Measurements from ENCODE around the gene KIAA0825. TPM values are rescaled to one million over a fixed set of nuclear protein-coding genes. Genes with fewer than 3 reads are reported as not detected.

The KIAA0825 gene
- polyA plus RNA-seq, 1 donor from 2014 or later: 5.1 TPM

- Histone ChIP-seq H3K4me2 (ENCODE audit: low read length) (no peak overlapping the region), H3K9ac (ENCODE audit: low read length) (no peak overlapping the region), H3K27ac (ENCODE audit: low read length) (no peak overlapping the region), H2AFZ (ENCODE audit: low read depth, low read length) (no peak overlapping the region), H3F3A (ENCODE audit: insufficient read depth, low read length, poor library complexity, severe bottlenecking) (no peaks in the 10 kb centered on the region), H3K27me3 (ENCODE audit: insufficient read depth, low read depth, low read length) (no peaks in the 10 kb centered on the region), H3K4me3 (ENCODE audit: low read length) (no peak overlapping the region), H3K36me3 (ENCODE audit: insufficient read depth, low read length) (no peaks in the 10 kb centered on the region), H3K9me3 (ENCODE audit: low read length) (no peaks in the 10 kb centered on the region), H4K20me1 (ENCODE audit: insufficient read depth) (no peaks in the 10 kb centered on the region), H3K9me2 (ENCODE audit: insufficient read depth, low read length) (no peaks in the 10 kb centered on the region), H3K79me2 (replicated peaks; ENCODE audit: insufficient read depth, low read length) (no peaks in the 10 kb centered on the region)
- TF ChIP-seq SMC3 (conservative IDR thresholded peaks at IDR 0.05; ENCODE audit: poor library complexity) (no peak), EZH2 (IDR thresholded peaks at IDR 0.05; ENCODE audit: borderline replicate concordance, insufficient read depth, low read length, poor library complexity, severe bottlenecking) (no peak), POLR2AphosphoS5 (IDR thresholded peaks at IDR 0.05) (no peak), RAD21 (conservative IDR thresholded peaks at IDR 0.05) (no peak), EP300 (conservative IDR thresholded peaks at IDR 0.05; ENCODE audit: poor library complexity, severe bottlenecking) (no peak), MXI1 (conservative IDR thresholded peaks at IDR 0.05; ENCODE audit: poor library complexity, severe bottlenecking) (no peak), CTCF (IDR thresholded peaks at IDR 0.05; ENCODE audit: poor library complexity, severe bottlenecking) (no peak), TAF1 (IDR thresholded peaks at IDR 0.05; ENCODE audit: low read depth) (no peak)
- TF ChIP-seq, protein P1, sequence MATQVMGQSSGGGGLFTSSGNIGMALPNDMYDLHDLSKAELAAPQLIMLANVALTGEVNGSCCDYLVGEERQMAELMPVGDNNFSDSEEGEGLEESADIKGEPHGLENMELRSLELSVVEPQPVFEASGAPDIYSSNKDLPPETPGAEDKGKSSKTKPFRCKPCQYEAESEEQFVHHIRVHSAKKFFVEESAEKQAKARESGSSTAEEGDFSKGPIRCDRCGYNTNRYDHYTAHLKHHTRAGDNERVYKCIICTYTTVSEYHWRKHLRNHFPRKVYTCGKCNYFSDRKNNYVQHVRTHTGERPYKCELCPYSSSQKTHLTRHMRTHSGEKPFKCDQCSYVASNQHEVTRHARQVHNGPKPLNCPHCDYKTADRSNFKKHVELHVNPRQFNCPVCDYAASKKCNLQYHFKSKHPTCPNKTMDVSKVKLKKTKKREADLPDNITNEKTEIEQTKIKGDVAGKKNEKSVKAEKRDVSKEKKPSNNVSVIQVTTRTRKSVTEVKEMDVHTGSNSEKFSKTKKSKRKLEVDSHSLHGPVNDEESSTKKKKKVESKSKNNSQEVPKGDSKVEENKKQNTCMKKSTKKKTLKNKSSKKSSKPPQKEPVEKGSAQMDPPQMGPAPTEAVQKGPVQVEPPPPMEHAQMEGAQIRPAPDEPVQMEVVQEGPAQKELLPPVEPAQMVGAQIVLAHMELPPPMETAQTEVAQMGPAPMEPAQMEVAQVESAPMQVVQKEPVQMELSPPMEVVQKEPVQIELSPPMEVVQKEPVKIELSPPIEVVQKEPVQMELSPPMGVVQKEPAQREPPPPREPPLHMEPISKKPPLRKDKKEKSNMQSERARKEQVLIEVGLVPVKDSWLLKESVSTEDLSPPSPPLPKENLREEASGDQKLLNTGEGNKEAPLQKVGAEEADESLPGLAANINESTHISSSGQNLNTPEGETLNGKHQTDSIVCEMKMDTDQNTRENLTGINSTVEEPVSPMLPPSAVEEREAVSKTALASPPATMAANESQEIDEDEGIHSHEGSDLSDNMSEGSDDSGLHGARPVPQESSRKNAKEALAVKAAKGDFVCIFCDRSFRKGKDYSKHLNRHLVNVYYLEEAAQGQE (IDR thresholded peaks at IDR 0.05; ENCODE audit: borderline replicate concordance): no peak
Measured at GRCh38 chr5:94366811-94367210, 251.6 kb downstream of the KIAA0825 start.

GRCh38 chr5:94362857-94363256 is 255.5 kb downstream of the KIAA0825 start:
- Histone ChIP-seq H3K27ac (ENCODE audit: low read length) (no peak overlapping the region), H3F3A (ENCODE audit: insufficient read depth, low read length, poor library complexity, severe bottlenecking) (no peaks in the 10 kb centered on the region), H3K4me3 (ENCODE audit: low read length) (no peak overlapping the region), H4K20me1 (ENCODE audit: insufficient read depth) (no peaks in the 10 kb centered on the region), H3K4me2 (ENCODE audit: low read length) (no peak overlapping the region), H3K79me2 (replicated peaks; ENCODE audit: insufficient read depth, low read length) (no peaks in the 10 kb centered on the region), H3K9me2 (ENCODE audit: insufficient read depth, low read length) (no peaks in the 10 kb centered on the region), H3K36me3 (ENCODE audit: insufficient read depth, low read length) (no peaks in the 10 kb centered on the region), H2AFZ (ENCODE audit: low read depth, low read length) (no peak overlapping the region), H3K9ac (ENCODE audit: low read length) (no peak overlapping the region), H3K27me3 (ENCODE audit: insufficient read depth, low read depth, low read length) (no peaks in the 10 kb centered on the region), H3K9me3 (ENCODE audit: low read length) (no peaks in the 10 kb centered on the region)
- no peak for TF ChIP-seq SMC3 (conservative IDR thresholded peaks at IDR 0.05; ENCODE audit: poor library complexity)
- TF ChIP-seq, protein P1 (IDR thresholded peaks at IDR 0.05; ENCODE audit: borderline replicate concordance): no peak
- no peak for TF ChIP-seq TAF1 (IDR thresholded peaks at IDR 0.05; ENCODE audit: low read depth)
- TF ChIP-seq EZH2 (IDR thresholded peaks at IDR 0.05; ENCODE audit: borderline replicate concordance, insufficient read depth, low read length, poor library complexity, severe bottlenecking): no peak
- no peak for TF ChIP-seq MXI1 (conservative IDR thresholded peaks at IDR 0.05; ENCODE audit: poor library complexity, severe bottlenecking)
- no peak for TF ChIP-seq EP300 (conservative IDR thresholded peaks at IDR 0.05; ENCODE audit: poor library complexity, severe bottlenecking)
- TF ChIP-seq CTCF (IDR thresholded peaks at IDR 0.05; ENCODE audit: poor library complexity, severe bottlenecking): no peak
- TF ChIP-seq POLR2AphosphoS5 (IDR thresholded peaks at IDR 0.05): no peak
